GM19467 (cell line): ENCODE data around the gene ATP5PB.
A peak's percentile ranks its signal among the peaks of the same experiment; 100 is the strongest.

Source experiments
- ATAC-seq: cut with Tn5 transposase; IDR thresholded peaks from one replicate; pipeline ENCODE4 v1.9.1; 2021; ENCODE audit warnings: mild to moderate bottlenecking, moderate library complexity; ENCODE audit not compliant: unreplicated experiment

ATP5PB gene

GRCh38 chr1:111474106-111474505 is 24.8 kb downstream of the ATP5PB start:
- ATAC-seq, result no peak

GRCh38 chr1:111474521-111474920 is 25.3 kb downstream of the ATP5PB start:
- no peak for ATAC-seq

- ATAC-seq, result no peak
Measured at GRCh38 chr1:111475701-111476100, 26.4 kb downstream of the ATP5PB start.

GRCh38 chr1:111476214-111476613 is 26.9 kb downstream of the ATP5PB start:
- no peak for ATAC-seq

- ATAC-seq, result peak; percentile 55
Measured at GRCh38 chr1:111476761-111477309, 27.6 kb downstream of the ATP5PB start.

GRCh38 chr1:111480674-111481073 is 31.4 kb downstream of the ATP5PB start:
- no peak for ATAC-seq

- ATAC-seq, result no peak
Measured at GRCh38 chr1:111481387-111482221, 32.3 kb downstream of the ATP5PB start.

GRCh38 chr1:111483166-111483565 is 33.9 kb downstream of the ATP5PB start:
- ATAC-seq, result no peak

GRCh38 chr1:111483876-111484275 is 34.6 kb downstream of the ATP5PB start:
- ATAC-seq, result no peak

GRCh38 chr1:111484391-111485026 is 35.2 kb downstream of the ATP5PB start:
- no peak for ATAC-seq

GRCh38 chr1:111486431-111486830 is 37.2 kb downstream of the ATP5PB start:
- no peak for ATAC-seq

- ATAC-seq, result no peak
Measured at GRCh38 chr1:111487133-111487532, 37.9 kb downstream of the ATP5PB start.

GRCh38 chr1:111488669-111489068 is 39.4 kb downstream of the ATP5PB start:
- ATAC-seq, result no peak

GRCh38 chr1:111489604-111490003 is 40.3 kb downstream of the ATP5PB start:
- ATAC-seq, result no peak

GRCh38 chr1:111490220-111490619 is 41.0 kb downstream of the ATP5PB start:
- no peak for ATAC-seq

GRCh38 chr1:111491070-111491469 is 41.8 kb downstream of the ATP5PB start:
- ATAC-seq, result no peak

- ATAC-seq, result no peak
Measured at GRCh38 chr1:111496398-111496797, 47.1 kb downstream of the ATP5PB start.

- no peak for ATAC-seq
Measured at GRCh38 chr1:111497592-111497991, 48.3 kb downstream of the ATP5PB start.

- ATAC-seq, result no peak
Measured at GRCh38 chr1:111499026-111499785, 49.9 kb downstream of the ATP5PB start.

- no peak for ATAC-seq
Measured at GRCh38 chr1:111501645-111502044, 52.4 kb downstream of the ATP5PB start.

- no peak for ATAC-seq
Measured at GRCh38 chr1:111503585-111504060, 54.4 kb downstream of the ATP5PB start, which contains the start of the genes ADORA3 and TMIGD3. ADORA3 (minus strand) TSS chr1:111503633; CDS start chr1:111503354, 279 bp downstream. TMIGD3 (minus strand) TSS chr1:111503633; CDS start chr1:111503354, 279 bp downstream.
